Fibroblast of the conjunctiva (primary cell): ENCODE data around the gene POSTN.

Experiments used
- DNase-seq: peaks from one replicate; pipeline ENCODE4 v3.0.0-alpha.2; 2010; ENCODE audit warnings: low read depth

Gene POSTN

GRCh38 chr13:37515226-37515625 lies 83.3 kb downstream of the POSTN start:
- DNase-seq = no peak
